HG03196 (cell line): ENCODE data around the gene NT5M.

Experiments used
- ATAC-seq: cut with Tn5 transposase; IDR thresholded peaks from one replicate; pipeline ENCODE4 v1.9.1; 2021; ENCODE audit not compliant: unreplicated experiment

NT5M gene

DNA sequence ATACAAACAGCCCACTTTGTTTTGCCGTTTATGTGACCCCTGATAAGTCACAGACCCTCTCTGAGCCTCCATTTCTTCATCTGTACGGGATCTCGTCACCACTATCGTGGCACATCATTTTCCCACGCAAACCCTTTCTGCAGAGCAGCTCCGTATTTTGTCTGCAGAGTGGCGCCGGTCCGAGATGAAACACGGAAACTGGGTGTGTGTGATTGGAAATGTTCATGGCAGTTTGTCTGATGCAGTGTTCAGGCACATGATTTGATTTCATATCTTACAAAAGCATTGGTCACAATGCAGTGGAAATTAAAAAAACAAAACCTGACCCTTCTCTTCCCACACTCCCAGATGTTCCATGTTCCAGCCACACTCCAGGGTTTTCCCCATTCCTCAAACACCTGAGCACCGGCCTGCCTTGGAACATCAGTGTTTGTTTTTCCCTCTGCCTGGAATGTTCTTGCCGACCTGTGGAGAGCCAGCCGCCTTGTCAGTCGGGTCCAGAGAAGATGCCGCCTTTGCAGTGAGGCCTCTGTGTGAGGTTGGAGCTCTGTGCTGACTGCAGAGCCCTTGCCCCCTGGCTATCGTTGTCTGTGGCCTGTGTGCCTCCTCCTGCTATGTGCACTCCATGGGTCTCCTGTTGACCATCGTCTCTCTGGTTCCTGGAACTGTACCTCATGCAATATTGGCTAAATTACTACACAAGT is 39.2 kb downstream of the NT5M start:
- ATAC-seq, result no peak

DNA sequence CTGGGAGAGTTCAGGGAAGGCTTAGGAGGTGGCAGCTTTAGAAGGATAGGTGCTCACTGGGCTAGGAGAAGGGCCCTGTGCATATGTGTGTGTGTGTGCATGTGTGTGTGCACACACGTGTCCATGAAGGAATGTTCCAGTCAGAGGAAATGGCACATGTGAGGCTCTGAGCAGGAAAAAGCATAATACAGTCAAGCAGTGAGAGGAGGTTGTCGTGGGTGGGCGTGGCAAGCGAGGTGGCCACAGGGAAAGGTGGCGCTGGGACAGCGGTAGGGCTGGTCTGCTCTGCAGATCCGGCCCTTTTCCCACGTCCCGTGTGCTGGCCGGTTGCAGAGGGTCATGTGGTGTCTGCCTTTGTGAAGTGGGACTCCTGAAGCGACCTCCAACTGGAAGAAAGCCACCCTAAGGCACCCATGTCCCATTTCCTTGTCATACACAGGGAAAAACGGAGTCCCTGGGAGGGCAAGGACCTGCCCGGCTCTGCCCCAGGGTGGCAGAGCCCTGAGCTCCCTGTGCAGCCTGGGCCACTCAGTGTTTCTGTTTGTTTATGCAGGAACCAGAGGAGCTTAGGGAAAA is 40.1 kb downstream of the NT5M start:
- no peak for ATAC-seq

DNA sequence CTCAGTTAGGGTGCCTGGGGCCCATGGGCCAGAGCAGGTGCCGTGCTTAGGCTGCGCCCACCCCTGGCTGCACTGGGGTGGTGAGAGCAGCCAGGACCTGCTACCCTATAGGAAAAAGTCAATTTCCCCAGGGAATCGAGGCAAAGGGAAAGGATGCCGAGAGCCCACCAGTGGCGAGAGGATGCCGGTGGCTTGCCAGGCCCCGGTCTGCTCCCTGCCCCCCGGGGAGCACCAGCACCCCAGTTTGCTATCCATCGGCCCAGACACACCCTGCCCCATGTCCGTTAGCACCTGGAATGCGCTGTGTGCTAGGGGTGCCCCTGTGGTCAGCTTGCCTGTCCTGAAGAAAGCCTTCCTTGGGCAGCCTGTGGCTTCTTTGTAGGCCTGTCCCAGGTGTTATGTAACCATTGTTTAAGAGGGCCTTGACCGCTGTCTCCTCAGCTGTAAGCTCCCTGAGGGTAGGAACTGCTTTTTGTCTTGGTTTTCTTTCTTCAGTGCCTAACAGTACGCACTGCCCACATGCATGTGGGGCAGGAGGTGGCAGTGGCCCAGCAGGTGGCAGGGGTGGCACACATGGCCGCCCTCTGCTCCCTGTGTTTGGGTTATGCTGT is 40.8 kb downstream of the NT5M start:
- no peak for ATAC-seq

DNA sequence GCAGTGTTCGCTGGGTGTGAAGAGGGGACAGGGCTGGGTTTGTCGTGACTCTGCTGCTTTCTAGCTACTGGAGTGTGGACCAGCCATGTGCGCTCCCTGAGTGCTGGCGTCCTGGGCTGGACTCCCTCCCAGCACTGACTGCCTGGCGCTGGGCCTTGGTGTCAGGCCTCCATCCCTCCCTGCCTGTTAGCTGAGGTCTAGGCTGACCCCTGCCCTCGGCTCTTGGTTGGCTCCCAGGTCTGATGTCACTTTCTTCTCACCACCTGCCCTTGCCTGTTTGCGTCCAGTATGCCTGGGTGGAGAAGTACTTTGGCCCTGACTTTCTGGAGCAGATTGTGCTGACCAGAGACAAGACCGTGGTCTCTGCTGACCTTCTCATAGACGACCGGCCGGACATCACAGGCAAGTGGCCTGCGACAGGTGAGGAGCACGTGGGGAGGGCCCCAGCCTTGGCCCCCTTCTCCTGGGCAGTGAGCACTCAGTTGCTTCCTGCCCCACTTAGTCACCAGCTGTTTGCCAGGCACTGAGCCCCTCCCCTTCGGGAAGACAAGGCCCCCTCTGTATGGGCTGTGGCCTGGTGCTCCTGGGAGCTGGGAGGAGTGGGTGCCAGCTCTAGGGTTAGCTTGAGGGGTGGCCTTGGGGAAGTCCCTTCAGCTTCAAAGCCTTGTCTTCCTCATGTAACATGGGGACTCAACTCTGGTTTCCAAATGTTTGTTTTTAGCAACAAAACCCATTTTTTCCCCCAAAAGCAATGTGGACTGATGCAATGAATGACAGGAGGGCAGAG is 41.5 kb downstream of the NT5M start:
- no peak for ATAC-seq

DNA sequence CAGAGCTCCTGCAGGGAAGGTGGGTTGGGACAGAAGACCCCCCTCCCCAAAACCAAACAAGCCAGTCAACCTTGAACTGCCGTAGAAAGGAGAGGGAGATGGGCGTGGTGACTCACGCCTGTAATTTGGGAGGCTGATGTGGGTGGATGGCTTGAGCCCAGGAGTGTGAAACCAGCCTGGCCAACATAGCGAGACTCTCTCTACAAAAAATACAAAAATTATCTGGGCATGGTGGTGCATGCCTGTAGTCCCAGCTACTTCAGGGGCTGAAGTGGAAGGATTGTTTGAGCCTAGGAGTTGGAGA is 42.1 kb downstream of the NT5M start:
- ATAC-seq, result no peak

DNA sequence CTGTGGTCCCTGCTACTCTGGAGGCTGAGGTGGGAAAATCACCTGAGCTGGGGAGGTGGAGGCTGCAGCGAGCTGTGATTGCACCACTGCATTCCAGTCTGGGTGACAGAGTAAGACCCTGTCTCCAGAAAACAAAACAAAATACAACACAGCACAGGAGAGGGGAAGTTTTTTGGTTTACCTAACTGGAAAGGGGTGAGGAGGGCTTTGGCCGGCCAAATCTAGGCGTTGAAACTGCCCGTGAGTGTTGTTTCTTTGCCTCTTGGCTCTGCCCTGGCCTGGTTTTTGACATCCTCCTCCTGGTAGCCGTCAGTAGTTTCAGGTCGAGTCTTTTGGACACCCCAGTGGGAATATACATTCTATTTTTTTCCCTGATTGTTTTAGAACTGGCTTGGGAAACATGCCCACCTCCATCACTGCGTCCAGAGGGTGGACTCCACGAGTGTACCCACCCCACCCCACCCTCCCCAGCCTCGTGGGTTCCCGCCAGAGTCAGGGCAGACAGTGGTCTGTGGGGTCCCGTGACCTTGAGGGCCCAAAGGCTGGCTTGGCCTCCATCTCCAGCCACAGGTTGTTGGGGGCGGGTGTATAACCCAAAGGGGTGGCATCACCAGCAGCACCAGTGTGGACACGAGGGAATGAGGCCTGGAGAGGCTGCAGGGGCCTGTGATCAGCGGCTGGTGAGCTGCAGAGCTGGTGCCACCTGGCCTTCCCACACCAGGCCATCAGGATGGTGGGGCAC is 42.7 kb downstream of the NT5M start:
- ATAC-seq, result no peak

DNA sequence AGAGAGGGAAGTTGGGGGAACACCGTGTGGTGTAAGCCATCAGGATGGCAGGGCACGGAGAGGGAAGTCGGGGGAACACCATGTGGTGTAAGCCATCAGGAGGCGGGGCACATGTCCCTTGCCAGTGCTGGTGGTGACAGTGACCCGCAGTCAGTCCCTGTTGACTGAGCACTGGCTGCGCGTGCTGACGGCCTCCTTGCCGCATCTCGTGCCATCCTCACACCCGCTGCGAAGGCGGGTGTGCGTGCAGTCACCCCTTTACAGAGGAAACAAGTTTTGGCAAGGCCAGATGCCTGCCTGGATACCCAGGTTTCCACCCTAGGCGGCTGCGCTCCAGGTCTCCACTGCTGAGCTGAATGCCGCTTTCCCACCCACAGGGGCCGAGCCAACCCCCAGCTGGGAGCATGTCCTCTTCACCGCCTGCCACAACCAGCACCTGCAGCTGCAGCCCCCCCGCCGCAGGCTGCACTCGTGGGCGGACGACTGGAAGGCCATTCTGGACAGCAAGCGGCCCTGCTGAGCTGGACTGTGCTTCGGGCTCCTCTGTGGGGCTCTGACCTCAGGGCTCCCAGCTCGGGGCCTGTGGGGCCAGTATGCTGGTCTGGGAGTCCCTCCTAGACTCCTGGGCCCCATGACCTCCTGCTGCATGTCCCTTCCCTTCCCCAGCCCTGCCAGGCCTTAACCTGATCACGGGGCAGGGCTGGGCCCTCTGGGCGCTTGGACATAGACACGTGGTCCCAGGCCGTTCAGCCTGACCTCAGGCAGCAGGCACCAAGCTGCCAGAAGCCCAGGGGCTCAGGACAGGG is 43.5 kb downstream of the NT5M start:
- no peak for ATAC-seq

DNA sequence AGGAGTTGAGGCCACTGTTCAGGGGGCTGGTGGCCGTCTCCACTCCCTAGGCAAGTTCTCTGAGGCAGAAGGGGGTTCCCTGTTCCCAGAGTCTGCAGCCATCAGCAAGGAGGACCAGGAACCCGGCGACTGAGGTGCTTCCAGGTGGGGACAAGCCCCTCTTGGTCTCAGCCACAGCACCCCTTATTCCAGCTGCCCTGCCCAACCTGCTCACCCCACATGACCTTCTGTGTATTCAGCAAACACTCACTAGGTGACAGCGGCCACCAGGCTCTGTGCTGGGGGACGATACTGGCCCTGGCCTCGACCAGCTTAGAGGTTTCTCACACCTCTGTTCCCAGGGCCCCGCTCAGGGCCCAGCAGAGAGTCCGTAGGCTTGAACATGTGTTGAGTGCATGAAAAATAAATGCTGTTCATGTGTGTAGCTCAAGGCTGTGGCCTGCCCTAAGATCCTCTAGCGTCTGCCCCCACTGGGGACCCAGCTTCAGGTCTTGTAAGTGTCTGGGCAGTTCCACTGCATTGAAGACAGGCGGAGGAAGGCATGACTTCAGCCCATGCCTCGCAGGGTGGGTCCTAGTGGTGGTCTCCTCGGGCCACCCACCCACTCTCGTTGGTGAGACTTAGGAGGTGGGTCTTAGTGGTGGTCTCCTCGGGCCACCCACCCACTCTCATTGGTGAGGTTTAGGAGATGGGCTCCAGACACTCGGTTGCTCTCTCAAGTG is 44.2 kb downstream of the NT5M start:
- no peak for ATAC-seq

DNA sequence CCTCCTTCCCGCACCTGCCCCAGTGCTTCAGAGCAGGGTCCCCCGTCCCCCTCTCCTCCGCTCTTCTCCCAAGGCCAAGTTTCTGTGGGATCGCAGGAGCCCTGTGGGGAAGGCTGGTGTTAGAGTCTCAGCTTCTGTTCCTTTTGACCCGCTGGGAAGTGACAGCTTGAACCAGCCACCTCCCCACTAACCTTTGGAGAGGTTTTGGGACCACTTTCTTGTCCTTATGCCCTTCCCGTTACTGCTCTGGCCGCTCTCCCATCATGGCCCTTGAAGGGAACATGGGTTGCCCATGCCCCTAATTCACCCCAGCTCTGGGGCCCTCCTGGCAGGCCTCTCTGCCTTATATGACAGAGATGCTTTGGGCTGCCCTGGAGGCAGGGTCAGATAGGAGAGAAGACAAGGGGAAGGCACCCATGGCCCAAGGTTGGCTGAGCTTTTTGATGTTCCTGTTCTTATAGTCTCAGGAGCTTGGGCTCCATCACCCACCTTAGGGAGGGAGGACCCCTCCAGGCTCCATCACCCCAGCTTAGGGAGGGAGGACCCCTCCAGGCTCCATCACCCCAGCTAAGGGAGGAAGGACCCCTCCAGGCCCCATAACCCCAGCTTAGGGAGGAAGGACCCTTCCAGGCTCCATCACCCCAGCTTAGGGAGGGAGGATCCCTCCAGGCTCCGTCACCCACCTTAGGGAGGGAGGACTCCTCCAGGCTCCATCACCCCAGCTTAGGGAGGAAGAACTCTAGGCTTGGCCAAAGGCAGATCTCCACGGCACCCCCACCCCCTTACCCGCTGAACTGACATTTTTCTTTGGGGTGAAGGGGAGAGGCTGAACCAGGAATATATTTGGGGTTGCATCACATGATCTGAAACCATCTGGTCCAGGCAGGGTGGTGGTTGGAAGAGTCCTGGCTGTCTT is 45.0 kb downstream of the NT5M start:
- no peak for ATAC-seq

DNA sequence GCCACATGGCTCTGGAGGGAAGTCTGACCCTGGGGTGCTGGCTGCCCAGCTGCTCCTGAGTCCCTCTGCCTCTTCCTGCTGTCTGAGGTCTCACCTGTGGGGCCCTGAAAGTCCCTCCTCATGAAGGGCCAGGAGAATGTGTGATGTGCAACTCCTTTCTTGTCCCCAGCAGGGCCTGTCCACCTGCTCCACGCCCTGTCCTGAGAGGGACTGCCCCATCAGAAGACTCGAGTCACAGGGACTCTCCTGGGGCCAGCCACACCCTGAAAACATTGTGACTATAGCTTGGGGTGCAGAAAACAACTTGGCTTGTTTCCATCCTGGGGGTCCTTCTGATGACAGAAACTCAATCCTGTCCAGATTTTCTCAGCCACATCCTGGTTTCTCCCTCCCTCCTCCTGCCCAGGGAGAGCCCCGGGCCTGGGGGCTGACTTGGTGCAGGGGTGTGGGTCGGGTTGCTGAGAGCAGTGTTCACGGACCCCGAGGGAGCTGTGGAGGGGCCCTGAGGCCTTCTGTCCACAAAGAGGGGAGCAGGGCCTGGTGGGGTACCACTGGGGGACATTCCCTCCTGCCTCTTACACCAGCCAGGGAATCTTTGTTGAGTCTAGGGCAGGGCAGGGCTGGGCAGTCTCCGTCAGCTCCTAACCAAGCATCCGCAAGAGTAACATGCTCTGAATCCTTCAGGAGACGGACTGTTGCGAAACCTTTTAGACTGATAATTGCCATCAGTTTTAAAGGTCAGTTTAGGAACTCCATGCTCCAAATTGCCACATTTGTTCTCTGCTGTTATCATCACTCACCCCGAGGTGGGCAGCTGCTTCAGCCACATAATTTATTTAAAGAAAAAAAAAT is 45.9 kb downstream of the NT5M start:
- no peak for ATAC-seq

DNA sequence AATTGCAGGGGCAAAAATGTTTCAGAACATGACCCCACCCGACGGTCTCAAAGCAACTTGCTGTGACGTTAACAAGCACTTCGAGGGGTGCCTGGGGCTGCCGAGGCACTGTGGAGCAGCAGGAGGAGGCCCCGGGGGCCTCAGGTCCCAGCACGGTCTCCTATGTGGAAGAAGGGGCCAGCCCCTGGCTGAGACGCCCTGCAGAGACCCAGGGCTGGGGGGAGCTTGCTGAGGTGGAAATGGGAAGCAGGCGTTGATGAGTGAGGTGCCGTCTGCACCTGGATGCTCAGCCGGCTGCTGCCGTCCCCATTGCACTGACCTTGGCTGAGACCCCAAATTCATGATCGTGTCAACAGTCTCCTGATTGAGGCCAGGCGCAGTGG is 46.5 kb downstream of the NT5M start:
- ATAC-seq, result no peak

DNA sequence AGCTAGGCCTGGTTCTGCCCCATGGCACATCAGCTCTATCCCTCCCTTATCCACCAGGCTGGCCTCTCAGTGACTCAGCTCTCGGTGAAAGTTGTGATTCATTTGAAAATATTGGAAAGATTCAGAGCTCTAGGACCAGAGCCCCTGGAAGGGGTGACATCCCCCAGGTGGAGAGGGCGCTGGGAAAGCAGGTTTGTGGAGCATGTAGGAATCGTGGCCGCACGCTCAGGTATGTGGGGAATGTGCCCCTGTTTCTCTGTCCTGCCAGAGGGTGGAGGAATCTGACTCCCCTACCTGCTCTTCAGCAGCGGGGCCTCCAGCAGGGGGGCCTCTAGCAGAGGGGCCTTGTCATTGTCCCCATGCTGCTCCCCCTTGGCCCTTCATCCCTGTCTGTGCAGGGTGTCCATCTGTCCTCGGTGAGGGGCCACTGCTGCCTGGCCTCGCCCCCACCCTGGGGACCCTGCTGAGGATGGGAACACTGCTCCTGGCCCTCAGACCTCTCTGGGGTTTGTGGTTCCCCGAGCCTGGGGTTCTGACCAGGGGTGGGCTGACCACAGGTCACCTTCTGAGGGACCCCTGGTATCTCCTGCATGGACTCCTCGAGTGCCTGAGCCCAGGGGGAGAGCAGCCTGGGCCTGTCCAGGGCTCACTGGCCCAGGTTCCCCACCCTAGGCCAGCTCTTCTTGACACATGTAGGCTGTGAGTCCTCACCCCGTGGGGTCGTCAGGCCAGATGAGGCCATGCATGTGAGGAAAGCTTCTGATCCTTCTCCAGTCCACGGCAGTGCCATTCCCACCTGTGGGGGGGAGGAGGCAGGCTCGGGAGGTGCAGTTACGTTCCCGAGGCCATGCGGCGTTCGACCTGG is 47.5 kb downstream of the NT5M start:
- ATAC-seq, result no peak

DNA sequence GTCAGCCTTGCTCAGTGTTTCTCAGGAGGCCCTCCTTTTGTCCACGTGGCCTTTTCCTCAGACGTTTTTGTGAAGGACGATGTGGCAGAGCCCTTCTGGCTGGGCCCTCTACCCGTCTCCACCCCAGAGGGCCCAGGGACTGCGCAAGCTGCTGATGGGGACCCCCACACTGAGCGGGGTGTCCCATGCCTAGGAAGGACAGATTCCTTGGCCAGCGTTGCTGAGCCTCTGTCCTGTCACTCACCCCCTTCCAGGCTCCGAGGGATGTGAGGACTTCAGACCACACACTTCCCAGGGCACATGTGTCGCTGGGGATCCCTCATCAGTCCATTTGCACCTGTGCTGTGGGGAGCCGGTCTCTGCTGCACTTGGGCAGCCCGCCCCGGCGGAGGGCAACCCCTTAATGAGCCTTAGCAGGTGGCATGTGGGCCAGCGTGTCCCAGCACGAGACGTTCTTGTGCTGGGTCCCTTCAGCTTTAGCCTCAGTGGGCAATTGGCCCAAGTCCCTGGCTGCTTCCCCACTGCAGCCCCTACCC is 48.3 kb downstream of the NT5M start:
- no peak for ATAC-seq

DNA sequence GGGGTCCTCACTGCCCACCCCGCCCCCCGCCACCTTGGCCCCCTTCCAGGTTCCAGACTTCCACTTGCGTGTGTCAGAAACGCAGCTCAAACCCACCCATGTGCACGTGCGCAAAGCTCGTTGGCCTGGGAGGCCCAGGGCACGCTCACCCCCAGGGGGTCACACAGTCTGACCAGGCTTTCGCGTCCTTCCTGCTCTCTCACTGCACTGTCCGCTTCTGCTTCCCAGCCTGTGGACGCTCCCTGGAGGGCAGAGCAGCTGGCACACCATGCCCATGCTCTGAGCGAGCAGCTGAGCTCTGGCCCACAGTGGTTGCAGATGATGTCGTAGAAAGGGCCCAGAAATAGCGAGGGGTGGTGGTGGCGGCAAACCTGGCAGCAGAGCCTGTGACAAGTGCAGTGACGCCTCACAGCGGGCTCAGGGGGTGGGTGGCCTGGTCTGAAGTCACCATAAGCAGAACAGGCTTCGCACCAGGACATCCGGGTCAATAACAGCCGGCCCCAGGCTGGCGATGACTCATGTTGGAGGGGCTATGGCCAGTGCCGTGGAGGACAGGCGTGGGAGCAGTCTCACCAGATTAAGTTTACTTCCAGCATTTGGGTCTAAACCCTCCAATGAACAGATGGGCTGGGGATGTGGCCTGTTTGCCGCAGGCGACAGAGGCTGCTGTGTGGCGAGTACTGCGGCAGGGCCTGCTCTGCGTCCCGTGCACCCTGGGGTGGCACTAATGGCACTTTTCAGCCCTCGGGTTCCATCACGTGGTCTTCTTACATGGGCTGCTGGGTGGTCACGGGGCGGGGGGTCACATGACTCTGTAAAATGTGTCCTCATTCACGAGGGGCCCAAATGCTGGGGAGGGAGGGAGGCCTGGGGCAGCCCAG is 49.0 kb downstream of the NT5M start:
- no peak for ATAC-seq

DNA sequence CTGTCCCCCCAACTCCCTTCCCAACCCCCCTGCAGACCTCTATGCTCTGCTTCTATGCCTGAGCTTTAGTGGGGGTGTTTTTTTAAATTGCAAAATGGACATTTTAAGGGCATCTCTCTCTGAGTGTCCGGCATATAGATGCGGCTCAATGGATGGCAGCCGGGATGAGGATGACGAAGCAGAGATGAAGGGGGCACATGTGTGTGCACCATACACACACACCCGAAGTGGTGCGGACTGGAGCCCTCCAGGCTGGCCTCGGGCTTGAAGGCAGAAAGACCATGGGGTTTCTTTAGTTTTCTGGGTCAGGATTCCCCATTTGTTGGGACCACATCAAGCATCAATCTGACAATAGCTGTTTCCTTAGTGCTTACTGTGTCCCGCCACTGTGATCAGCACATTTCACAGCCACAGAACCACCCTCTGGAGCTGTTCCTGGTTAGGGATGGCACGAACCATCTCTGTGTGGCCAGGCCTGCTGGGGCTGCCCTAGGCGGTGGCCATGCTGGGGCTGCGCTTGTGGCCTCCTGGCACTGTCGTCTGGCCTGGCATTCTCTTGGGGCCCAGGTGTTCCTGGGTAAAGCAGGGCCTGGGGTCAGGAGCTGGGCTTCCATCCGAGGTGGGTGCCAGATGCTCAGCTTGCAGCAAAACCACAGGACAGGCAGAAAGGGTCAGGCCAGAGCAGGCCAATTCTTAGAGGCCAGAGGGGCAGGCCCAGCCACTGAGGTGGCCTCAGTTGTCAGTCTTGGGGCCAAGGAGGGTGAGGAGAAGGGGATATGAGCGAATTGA is 49.9 kb downstream of the NT5M start:
- ATAC-seq, result no peak
